K562 (cell line): Measurements from ENCODE around the gene MDC1. TPM values are rescaled to one million over a fixed set of nuclear protein-coding genes. Genes with fewer than 3 reads are reported as not detected.

Source experiments
- DMBX1 ChIP-seq: fragments of 250-450 bp; sonication (Bioruptor Pico); IDR thresholded peaks from 2 replicates; pipeline ENCODE4 v1.8.0; 2022; ENCODE audit warnings: inconsistent platforms, mild to moderate bottlenecking, moderate library complexity, borderline replicate concordance
- HMG20B ChIP-seq: fragments of 250-450 bp; sonication (Bioruptor Pico); IDR thresholded peaks from 2 replicates; pipeline ENCODE4 v1.5.0; 2021; ENCODE audit warnings: mild to moderate bottlenecking
- JUNB ChIP-seq: fragments of 450-650 bp; formaldehyde crosslinking; conservative IDR thresholded peaks from 2 replicates; pipeline ENCODE4 v1.4.0; 2020; ENCODE audit warnings: mild to moderate bottlenecking
- MCM3 ChIP-seq: fragments of 450-650 bp; IDR thresholded peaks from 2 replicates; pipeline ENCODE4 v1.6.1; 2016
- NCOA4 ChIP-seq: fragments of 450-650 bp; IDR thresholded peaks from 2 replicates; pipeline ENCODE4 v1.6.1; 2018; ENCODE audit warnings: mild to moderate bottlenecking; ENCODE audit not compliant: partially characterized antibody
- NR2F6 ChIP-seq: fragments of 450-650 bp; formaldehyde crosslinking; IDR thresholded peaks from 2 replicates; pipeline ENCODE4 v1.4.0; 2020; ENCODE audit warnings: mild to moderate bottlenecking
- NR4A1 ChIP-seq, 2 experiments: fragments of 250-450 bp in 1 of 2; fragments of 450-650 bp in 1 of 2; sonication (Bioruptor Pico) in 1 of 2; IDR thresholded peaks; 2 replicates each; pipeline versions ENCODE4 v1.4.0 to v1.6.1; 2016 to 2020; ENCODE audit warnings: mild to moderate bottlenecking in 2 of 2, missing compliant biosample characterization in 1 of 2, missing genetic modification characterization in 1 of 2, moderate library complexity in 1 of 2
- PHB ChIP-seq: fragments of 250-450 bp; sonication (Bioruptor Pico); IDR thresholded peaks from 2 replicates; pipeline ENCODE4 v1.5.0; 2021
- SRF ChIP-seq, 2 experiments: fragments of 250-450, 450-650 bp in 1 of 2; sonication (Bioruptor Pico) in 1 of 2; sonication (generic) in 1 of 2; formaldehyde crosslinking; IDR thresholded peaks; 2 replicates each; pipeline versions ENCODE4 v1.5.0 to v1.5.1; 2020 to 2022; ENCODE audit warnings: mild to moderate bottlenecking in 1 of 2, missing genetic modification reagents in 1 of 2
- SRSF9 ChIP-seq: fragments of 200-400 bp; formaldehyde crosslinking; IDR thresholded peaks from 2 replicates; pipeline ENCODE4 v1.6.1; 2017; ENCODE audit warnings: low read depth, low read length, borderline replicate concordance
- TAF1 ChIP-seq: IDR thresholded peaks from 2 replicates; pipeline ENCODE4 v1.6.1; 2011; ENCODE audit warnings: mild to moderate bottlenecking, low read length, moderate library complexity; ENCODE audit not compliant: insufficient read depth, control insufficient read depth, severe bottlenecking; ENCODE audit errors: extremely low read depth
- ZBTB7A ChIP-seq: IDR thresholded peaks from 2 replicates; pipeline ENCODE4 v1.6.1; 2011; ENCODE audit warnings: low read depth, mild to moderate bottlenecking, low read length, moderate library complexity, borderline replicate concordance; ENCODE audit not compliant: control insufficient read depth
- ZNF263 ChIP-seq: sonication (generic); formaldehyde crosslinking; IDR thresholded peaks from 2 replicates; pipeline ENCODE4 v1.8.0; 2022; ENCODE audit warnings: mild to moderate bottlenecking, missing genetic modification reagents, borderline replicate concordance
- polyA plus RNA-seq, 8 experiments: library from polyadenylated mRNA; depleted of rRNA in 4 of 8; stranded (reverse) in 5 of 8; unstranded in 3 of 8; fragments of >200 nt; fragmentation: Nextera tagmentation in 2 of 8; fragmentation: Illumina TruSeq in 1 of 8; extraction: Ambion mirVana in 2 of 8; extraction: Trizol in 1 of 8; gene quantifications; 2 replicates each; pipeline versions ENCODE4 v1.2.1 to v1.2.3, GENCODE V29; 2011 to 2014; ENCODE audit warnings: inconsistent platforms in 1 of 8, missing spikeins in 1 of 8
- total RNA-seq, 7 experiments: library from RNA; depleted of rRNA in 6 of 7; stranded (reverse); fragments of >200 nt in 6 of 7; fragmentation: Illumina TruSeq in 2 of 7; extraction: Trizol in 2 of 7; gene quantifications; 2 replicates each; pipeline versions ENCODE4 v1.2.1 to v1.2.3, GENCODE V29; 2011 to 2021; ENCODE audit warnings: low replicate concordance in 1 of 7
- TF ChIP-seq, protein P1 (sequence below): fragments of 250-450 bp; sonication (Bioruptor Pico); IDR thresholded peaks from 2 replicates; pipeline ENCODE4 v1.5.0; 2020; ENCODE audit warnings: mild to moderate bottlenecking, borderline replicate concordance
- TF ChIP-seq, protein P2 (sequence below), 2 experiments: fragments of 450-650 bp in 1 of 2; sonication (generic) in 1 of 2; formaldehyde crosslinking; conservative IDR thresholded peaks; 2 replicates each; pipeline versions ENCODE4 v1.4.0 to v1.8.1; 2020 to 2022; ENCODE audit warnings: mild to moderate bottlenecking in 1 of 2, missing genetic modification reagents in 1 of 2
- TF ChIP-seq, protein P3 (sequence below): IDR thresholded peaks from 3 replicates; pipeline ENCODE4 v1.6.1; 2011; ENCODE audit warnings: borderline replicate concordance, mild to moderate bottlenecking; ENCODE audit not compliant: insufficient read length, insufficient read depth
- TF ChIP-seq, protein P4 (sequence below): sonication (generic); formaldehyde crosslinking; IDR thresholded peaks from 2 replicates; pipeline ENCODE4 v1.8.0; 2023; ENCODE audit warnings: mild to moderate bottlenecking, missing genetic modification reagents
- TF ChIP-seq, protein P5 (sequence below): fragments of 150-350 bp; conservative IDR thresholded peaks from 2 replicates; pipeline ENCODE4 v1.6.1; 2014; ENCODE audit warnings: low read length

Gene MDC1
- total and polyA plus RNA-seq, 9 of the 15 experiments (the other 6 are each of a cell fraction or from before 2014, with no cell fraction given), result 8.2 to 114 (median 20.0) TPM

DNA sequence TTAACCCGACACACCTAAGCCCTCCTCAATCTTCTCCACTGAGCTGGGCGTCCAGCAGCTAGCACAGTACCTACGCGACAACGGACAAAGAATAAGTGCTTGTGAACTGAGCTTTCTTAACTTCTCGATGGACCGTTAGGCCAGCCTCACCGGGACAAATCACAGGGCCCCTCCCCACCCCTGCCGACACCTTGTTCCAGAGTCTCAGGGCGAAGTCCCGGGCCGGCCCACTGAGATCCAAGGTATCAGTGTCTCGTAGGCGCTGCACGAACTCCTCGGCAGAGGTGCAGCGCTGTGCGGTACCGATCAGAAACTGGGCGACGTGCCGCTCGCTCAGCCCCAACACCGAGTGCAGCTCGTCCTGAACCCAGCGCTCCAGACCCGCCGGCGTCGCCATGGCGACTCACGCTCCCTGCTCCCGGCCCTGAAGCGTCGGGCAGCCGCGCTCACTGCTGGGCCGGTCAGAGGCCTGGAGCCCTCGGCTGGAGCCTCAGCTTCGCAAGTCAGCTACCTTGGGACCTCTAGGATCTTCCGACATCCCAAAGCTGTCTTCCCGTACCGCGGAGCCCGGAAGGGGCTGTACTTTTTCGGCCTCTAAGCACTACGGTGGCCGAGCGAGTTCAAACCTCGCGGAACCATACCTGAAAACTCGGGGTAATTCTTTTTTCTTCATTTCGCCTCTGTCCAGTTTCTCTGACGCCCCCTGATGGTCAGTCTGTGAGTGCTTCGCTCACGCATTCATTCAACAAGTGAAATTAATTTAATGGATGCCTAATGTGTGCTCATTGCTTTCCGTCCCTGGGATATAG is 44.4 kb downstream of the MDC1 start, which contains the start of gene DHX16 (continued):
- TF ChIP-seq, protein P1, sequence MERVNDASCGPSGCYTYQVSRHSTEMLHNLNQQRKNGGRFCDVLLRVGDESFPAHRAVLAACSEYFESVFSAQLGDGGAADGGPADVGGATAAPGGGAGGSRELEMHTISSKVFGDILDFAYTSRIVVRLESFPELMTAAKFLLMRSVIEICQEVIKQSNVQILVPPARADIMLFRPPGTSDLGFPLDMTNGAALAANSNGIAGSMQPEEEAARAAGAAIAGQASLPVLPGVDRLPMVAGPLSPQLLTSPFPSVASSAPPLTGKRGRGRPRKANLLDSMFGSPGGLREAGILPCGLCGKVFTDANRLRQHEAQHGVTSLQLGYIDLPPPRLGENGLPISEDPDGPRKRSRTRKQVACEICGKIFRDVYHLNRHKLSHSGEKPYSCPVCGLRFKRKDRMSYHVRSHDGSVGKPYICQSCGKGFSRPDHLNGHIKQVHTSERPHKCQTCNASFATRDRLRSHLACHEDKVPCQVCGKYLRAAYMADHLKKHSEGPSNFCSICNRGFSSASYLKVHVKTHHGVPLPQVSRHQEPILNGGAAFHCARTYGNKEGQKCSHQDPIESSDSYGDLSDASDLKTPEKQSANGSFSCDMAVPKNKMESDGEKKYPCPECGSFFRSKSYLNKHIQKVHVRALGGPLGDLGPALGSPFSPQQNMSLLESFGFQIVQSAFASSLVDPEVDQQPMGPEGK (CRISPR knock-in tag), result no peak
- TF ChIP-seq, protein P2, sequence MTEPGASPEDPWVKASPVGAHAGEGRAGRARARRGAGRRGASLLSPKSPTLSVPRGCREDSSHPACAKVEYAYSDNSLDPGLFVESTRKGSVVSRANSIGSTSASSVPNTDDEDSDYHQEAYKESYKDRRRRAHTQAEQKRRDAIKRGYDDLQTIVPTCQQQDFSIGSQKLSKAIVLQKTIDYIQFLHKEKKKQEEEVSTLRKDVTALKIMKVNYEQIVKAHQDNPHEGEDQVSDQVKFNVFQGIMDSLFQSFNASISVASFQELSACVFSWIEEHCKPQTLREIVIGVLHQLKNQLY (CRISPR knock-in tag; conservative IDR thresholded peaks at IDR 0.05), result peak in 1 of 2 experiments; percentile 79; a peak in 1 of 4 replicates
- TF ChIP-seq, protein P3, sequence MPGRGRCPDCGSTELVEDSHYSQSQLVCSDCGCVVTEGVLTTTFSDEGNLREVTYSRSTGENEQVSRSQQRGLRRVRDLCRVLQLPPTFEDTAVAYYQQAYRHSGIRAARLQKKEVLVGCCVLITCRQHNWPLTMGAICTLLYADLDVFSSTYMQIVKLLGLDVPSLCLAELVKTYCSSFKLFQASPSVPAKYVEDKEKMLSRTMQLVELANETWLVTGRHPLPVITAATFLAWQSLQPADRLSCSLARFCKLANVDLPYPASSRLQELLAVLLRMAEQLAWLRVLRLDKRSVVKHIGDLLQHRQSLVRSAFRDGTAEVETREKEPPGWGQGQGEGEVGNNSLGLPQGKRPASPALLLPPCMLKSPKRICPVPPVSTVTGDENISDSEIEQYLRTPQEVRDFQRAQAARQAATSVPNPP, result no peak
- TF ChIP-seq PHB, result no peak
- TF ChIP-seq, protein P4, sequence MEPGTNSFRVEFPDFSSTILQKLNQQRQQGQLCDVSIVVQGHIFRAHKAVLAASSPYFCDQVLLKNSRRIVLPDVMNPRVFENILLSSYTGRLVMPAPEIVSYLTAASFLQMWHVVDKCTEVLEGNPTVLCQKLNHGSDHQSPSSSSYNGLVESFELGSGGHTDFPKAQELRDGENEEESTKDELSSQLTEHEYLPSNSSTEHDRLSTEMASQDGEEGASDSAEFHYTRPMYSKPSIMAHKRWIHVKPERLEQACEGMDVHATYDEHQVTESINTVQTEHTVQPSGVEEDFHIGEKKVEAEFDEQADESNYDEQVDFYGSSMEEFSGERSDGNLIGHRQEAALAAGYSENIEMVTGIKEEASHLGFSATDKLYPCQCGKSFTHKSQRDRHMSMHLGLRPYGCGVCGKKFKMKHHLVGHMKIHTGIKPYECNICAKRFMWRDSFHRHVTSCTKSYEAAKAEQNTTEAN (CRISPR knock-in tag), result no peak; the same call in 1 of the 2 replicates
- no peak for TF ChIP-seq HMG20B
- TF ChIP-seq, protein P5, sequence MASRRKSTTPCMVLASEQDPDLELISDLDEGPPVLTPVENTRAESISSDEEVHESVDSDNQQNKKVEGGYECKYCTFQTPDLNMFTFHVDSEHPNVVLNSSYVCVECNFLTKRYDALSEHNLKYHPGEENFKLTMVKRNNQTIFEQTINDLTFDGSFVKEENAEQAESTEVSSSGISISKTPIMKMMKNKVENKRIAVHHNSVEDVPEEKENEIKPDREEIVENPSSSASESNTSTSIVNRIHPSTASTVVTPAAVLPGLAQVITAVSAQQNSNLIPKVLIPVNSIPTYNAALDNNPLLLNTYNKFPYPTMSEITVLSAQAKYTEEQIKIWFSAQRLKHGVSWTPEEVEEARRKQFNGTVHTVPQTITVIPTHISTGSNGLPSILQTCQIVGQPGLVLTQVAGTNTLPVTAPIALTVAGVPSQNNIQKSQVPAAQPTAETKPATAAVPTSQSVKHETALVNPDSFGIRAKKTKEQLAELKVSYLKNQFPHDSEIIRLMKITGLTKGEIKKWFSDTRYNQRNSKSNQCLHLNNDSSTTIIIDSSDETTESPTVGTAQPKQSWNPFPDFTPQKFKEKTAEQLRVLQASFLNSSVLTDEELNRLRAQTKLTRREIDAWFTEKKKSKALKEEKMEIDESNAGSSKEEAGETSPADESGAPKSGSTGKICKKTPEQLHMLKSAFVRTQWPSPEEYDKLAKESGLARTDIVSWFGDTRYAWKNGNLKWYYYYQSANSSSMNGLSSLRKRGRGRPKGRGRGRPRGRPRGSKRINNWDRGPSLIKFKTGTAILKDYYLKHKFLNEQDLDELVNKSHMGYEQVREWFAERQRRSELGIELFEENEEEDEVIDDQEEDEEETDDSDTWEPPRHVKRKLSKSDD, result no peak
- no peak for TF ChIP-seq ZBTB7A
- TF ChIP-seq SRSF9, result no peak
- no peak; the same call in 1 of the 2 replicates for TF ChIP-seq NR2F6 (CRISPR knock-in tag)
- peak; percentile 60 for TF ChIP-seq TAF1
- TF ChIP-seq ZNF263, result peak; percentile 57
- TF ChIP-seq DMBX1, result no peak
- peak in 1 of 2 experiments; percentile 77; a peak in 1 of 4 replicates for TF ChIP-seq SRF (CRISPR knock-in tag; IDR thresholded peaks at IDR 0.05)
- TF ChIP-seq JUNB (CRISPR knock-in tag), result no peak
- TF ChIP-seq MCM3, result no peak
- TF ChIP-seq NCOA4, result no peak
- no peak for TF ChIP-seq NR4A1 (CRISPR knock-in tag; IDR thresholded peaks at IDR 0.05)
- no peak for TF ChIP-seq NR4A1 (tag; IDR thresholded peaks at IDR 0.05)
